Muscle layer of duodenum (tissue), 2 donors: ENCODE data around the gene MPHOSPH9.
"Not testable (repeated sequence)": the region's sequence is repeated elsewhere in the genome, so short reads cannot be mapped to it uniquely, and the experiment has no call there.

Experiments used
- H3K27ac ChIP-seq: one replicate; pipeline ENCODE4 v1.7.0; 2013; ENCODE audit warnings: mild to moderate bottlenecking, low read length
- H3K27me3 ChIP-seq: one replicate; pipeline ENCODE4 v1.7.0; 2013; ENCODE audit warnings: low read depth, mild to moderate bottlenecking, control low read depth, low read length
- H3K36me3 ChIP-seq, 2 donors: one replicate each; pipeline ENCODE4 v1.7.0; 2013; ENCODE audit warnings: low read length in 2 of 2, control low read depth in 1 of 2, mild to moderate bottlenecking in 1 of 2; ENCODE audit not compliant: insufficient read depth in 2 of 2, control insufficient read depth in 1 of 2
- H3K4me1 ChIP-seq, 2 donors: one replicate each; pipeline ENCODE4 v1.7.0; 2013; ENCODE audit warnings: low read length in 2 of 2, mild to moderate bottlenecking in 2 of 2, control low read depth in 1 of 2, moderate library complexity in 1 of 2; ENCODE audit not compliant: insufficient read depth in 2 of 2, control insufficient read depth in 1 of 2
- H3K4me3 ChIP-seq, 2 donors: one replicate each; pipeline ENCODE4 v1.7.0; 2013; ENCODE audit warnings: low read length in 2 of 2, low read depth in 1 of 2, mild to moderate bottlenecking in 1 of 2
- H3K9me3 ChIP-seq, 2 donors: one replicate each; pipeline ENCODE4 v1.7.0; 2013; ENCODE audit warnings: low read length in 2 of 2, control low read depth in 1 of 2, mild to moderate bottlenecking in 1 of 2; ENCODE audit not compliant: control insufficient read depth in 1 of 2
- donor health status: healthy.

Gene MPHOSPH9

DNA sequence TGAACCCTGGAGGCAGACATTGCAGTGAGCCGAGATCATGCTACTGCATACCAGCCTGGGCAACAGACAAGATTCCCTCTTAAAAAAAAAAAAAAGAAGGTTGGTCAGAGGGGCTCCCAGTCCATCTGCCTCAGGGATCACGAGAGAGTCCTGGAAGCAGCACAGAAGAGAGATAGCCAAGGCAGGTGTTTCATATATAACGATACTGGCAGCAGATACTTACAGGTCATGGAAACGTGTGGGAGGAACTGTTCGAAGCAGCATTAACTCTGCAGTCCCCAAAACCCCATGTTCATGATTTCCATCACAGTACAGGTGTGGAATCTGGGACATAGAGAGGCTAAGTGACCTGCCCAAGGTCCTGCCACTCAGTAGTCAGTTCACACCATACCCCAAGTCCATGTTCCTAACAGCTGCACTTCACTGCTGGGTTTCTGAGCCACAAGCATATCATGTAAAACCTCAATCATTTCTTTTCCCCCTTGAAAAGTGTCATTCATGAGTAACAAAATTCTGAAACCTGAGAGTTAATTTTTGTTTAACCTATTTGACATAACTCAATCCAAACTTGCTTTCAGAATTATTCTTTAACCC, 22.0 kb upstream of the MPHOSPH9 start:
- Histone ChIP-seq H3K4me1 (peaks cover 0 to 12% of the 10 kb centered on the region in 2 donors), H3K36me3 (peaks cover 27 to 56% of the 10 kb centered on the region in 2 donors), H3K27me3 (no peaks in the 10 kb centered on the region), H3K4me3 (no peak overlapping the region), H3K9me3 (no peaks in the 10 kb centered on the region), H3K27ac (no peak overlapping the region)

DNA sequence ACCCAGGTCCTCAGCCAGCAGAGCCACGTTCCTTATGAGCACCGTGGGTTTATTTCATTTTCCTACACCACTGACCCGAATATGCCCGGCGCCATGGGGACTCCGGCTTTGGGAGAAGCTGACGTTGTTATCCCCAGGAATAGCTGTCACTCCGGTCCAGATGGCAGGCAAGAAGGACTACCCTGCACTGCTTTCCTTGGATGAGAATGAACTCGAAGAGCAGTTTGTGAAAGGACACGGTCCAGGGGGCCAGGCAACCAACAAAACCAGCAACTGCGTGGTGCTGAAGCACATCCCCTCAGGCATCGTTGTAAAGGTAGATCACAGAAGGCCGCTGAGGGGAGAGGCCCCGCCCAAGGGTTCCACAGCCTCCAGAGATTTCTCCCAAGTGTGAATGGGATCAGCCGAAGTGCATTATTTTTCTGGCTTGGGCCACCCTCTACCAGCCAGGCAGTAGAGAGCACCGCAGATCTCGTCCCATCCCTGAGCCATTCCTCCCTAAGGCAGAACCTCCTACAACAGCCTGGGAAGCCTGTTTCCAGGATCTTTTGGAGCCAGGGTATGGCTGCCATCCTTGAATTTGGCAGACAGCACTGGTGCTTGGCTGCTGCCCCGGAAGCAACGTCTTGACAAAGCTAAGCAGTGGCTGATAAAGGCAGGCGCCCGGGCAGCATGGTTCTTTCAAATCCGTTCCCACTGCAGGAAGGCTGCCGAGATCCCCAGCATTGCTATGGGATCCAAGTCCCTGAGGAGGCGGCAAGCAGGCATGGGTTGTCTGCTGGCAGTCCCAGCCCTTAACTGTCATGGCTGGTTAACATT, 20.9 kb upstream of the MPHOSPH9 start:
- no peaks in the 10 kb centered on the region for H3K9me3 ChIP-seq
- H3K4me3 ChIP-seq, result no peak overlapping the region
- peaks cover 0 to 12% of the 10 kb centered on the region in 2 donors for H3K4me1 ChIP-seq
- peaks cover 21 to 45% of the 10 kb centered on the region in 2 donors for H3K36me3 ChIP-seq
- H3K27ac ChIP-seq, result no peak overlapping the region
- no peaks in the 10 kb centered on the region for H3K27me3 ChIP-seq

DNA sequence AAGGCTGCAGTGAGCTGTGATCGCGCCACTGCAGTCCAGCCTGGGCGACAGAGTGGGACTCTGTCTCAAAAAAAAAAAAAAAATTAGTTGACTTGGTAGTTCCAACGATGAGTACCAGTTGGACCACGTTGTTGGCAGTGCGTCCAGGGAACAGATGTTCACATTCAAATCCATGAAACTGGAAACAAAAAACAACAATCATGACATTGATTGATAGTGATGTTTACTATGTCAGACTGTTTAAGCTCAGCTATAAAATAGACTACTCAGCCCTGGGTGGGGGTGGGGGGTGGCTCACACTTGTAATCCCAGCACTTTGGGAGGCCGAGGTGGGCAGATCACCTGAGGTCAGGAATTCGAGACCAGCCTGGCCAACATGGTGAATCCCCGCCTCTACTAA, 19.4 kb upstream of the MPHOSPH9 start:
- H3K27ac ChIP-seq, H3K4me3 ChIP-seq, H3K9me3 ChIP-seq, H3K27me3 ChIP-seq: not testable (repeated sequence)
- Histone ChIP-seq H3K4me1 (peaks cover 0 to 12% of the 10 kb centered on the region in 2 donors), H3K36me3 (peaks cover 14 to 35% of the 10 kb centered on the region in 2 donors)

DNA sequence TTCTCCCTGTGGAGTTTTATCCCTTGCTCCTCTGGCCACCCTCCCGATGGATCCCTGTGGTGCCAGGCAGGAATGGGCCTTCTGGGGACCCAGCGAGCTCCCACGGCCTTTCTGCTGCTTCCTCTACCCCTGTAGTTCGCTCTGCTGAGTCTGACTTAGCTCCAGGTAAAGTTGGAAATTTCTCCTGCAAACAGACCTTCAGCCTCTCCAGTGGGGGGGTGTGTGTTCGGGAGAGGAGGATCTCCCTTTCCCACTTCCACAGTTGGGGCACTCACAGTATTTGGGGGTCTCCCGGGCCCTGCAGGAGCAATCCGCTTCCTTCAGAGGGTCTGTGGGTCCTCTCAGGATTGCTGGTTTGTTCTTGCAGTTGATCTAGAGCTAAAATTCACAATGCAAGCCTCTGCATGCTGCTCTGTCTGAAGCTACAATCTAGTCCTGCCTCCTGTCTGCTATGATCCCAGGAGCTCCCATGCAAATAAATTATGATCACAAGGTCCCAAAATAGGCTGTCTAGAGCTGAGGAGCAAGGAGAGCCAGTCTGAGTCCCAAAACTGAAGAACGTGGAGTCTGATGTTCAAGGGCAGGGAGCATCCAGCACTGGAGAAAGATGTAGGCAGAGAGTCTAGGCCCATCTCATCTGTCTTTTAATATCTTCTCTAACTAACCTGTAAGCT, 18.6 kb upstream of the MPHOSPH9 start:
- no peaks in the 10 kb centered on the region for H3K27me3 ChIP-seq
- peaks cover 0 to 12% of the 10 kb centered on the region in 2 donors for H3K4me1 ChIP-seq
- peaks cover 10 to 28% of the 10 kb centered on the region in 2 donors for H3K36me3 ChIP-seq
- no peak overlapping the region for H3K27ac ChIP-seq
- no peak overlapping the region for H3K4me3 ChIP-seq
- no peaks in the 10 kb centered on the region for H3K9me3 ChIP-seq

DNA sequence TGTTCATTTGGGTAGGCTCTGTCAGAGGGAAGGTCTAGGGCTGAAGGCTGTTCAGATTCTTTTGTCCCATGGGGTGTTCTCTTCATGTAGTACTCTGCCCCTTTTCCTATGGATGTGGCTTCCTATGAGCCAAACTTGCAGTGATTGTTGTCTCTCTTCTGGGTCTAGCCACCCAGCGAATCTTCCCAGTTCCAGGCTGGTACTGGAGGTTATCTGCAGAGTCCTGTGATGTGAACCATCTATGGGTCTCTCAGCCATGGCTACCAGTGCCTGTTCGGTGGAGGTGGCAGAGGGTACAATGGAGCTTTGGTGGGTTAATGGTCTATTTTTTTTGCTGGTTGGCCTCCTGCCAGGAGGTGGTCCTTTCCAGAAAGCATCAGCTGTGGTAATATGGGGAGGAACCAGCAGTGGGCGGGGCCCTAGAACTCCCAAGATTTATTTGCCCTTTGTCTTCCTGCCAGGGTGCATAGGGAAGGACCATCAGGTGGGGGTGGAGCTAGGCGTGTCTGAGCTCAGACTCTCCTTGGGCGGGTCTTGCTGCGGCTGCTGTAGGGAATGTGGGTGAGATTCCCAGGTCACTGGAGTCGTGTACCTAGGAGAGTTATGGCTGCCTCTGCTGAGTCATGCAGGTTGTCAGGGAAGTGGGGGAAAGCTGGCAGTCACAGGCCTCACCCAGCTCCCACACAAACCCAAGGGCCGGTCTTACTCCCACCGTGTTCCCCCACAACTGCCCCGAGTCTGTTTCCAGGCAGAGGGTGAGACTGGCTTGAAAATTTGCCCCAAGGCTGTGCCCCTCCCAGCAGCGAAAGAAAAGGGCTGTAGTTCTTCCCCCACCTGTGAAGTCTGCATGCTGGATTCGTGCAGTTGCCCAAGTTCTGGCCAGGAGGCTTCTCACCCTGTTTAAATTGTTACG, 17.8 kb upstream of the MPHOSPH9 start:
- Histone ChIP-seq H3K4me3 (no peak overlapping the region), H3K27me3 (no peaks in the 10 kb centered on the region), H3K9me3 (no peaks in the 10 kb centered on the region), H3K27ac (no peak overlapping the region), H3K4me1 (peaks cover 0 to 12% of the 10 kb centered on the region in 2 donors), H3K36me3 (peaks cover 6 to 20% of the 10 kb centered on the region in 2 donors)

DNA sequence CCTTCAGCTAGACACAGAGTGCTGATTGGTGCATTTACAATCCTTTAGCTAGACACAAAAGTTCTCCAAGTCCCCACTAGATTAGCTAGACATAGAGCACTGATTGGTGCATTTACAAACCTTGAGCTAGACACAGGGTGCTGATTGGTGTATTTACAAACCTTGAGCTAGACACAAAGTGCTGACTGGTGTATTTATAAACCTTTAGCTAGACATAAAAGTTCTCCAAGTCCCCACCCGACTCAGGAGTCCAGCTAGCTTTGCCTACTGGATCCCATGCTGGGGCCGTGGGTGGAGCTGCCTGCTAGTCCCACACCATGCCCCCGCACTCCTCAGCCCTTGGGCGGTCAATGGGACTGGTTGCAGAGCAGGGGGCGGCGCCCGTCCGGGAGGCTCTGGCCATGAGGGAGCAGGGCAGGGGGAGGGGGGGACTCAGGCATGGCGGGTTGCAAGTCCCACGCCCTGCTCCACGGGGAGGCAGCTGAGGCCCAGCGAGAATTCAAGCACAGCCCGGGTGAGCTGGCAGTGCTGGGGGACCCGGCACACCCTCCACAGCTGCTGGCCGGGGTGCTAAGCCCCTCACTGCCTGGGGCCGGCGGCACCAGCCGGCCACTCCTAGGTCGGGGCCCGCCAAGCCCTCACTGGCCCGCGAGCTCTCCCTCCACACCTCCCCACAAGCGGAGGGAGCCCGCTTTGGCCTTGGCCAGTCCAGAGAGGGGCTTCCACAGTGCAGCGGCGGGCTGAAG, 16.2 kb upstream of the MPHOSPH9 start:
- H3K27ac ChIP-seq, H3K9me3 ChIP-seq, H3K4me3 ChIP-seq, H3K27me3 ChIP-seq, H3K36me3 ChIP-seq: not testable (repeated sequence)
- peaks cover 0 to 12% of the 10 kb centered on the region in 2 donors for H3K4me1 ChIP-seq

DNA sequence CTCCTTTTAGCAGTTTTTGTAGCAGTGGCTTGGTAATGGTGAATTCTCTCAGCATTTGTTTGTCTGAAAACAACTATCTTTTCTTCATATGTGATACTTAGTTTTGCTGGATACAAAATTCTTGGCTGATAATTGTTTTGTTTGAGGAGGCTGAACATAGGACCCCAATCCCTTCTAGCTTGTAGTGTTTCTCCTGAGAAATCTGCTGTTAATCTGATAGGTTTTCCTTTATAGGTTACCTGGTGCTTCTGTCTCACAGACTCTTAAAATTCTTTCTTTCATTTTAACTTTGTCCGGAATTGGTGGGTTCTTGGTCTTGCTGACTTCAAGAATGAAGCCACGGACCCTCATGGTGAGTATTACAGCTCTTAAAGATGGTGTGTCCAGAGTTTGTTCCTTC, 15.2 kb upstream of the MPHOSPH9 start:
- not testable (repeated sequence) for H3K27ac ChIP-seq, H3K27me3 ChIP-seq, H3K36me3 ChIP-seq, H3K9me3 ChIP-seq, H3K4me3 ChIP-seq
- H3K4me1 ChIP-seq, result peaks cover 0 to 12% of the 10 kb centered on the region in 2 donors

DNA sequence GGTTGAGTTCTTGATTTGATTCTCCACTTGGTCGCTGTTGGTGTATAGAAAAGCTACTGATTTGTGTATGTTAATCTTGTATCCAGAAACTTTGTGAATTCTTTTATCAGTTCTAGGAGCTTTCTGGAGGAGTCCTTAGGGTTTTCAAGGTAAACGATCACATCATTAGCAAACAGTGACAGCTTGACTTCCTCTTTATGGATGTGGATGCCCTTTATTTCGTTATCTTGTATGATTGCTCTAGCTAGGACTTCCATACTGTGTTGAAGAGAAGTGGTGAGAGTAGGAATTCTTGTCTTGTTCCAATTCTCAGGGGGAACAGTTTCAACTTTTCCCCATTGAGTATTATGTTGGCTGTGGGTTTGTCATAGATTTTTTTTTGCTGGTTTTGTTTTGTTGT, 12.7 kb upstream of the MPHOSPH9 start:
- Histone ChIP-seq H3K27me3 (no peaks in the 10 kb centered on the region), H3K27ac (no peak overlapping the region), H3K4me1 (peaks cover 0 to 11% of the 10 kb centered on the region in 2 donors), H3K36me3 (no peaks in the 10 kb centered on the region), H3K4me3 (no peak overlapping the region), H3K9me3 (no peaks in the 10 kb centered on the region)

DNA sequence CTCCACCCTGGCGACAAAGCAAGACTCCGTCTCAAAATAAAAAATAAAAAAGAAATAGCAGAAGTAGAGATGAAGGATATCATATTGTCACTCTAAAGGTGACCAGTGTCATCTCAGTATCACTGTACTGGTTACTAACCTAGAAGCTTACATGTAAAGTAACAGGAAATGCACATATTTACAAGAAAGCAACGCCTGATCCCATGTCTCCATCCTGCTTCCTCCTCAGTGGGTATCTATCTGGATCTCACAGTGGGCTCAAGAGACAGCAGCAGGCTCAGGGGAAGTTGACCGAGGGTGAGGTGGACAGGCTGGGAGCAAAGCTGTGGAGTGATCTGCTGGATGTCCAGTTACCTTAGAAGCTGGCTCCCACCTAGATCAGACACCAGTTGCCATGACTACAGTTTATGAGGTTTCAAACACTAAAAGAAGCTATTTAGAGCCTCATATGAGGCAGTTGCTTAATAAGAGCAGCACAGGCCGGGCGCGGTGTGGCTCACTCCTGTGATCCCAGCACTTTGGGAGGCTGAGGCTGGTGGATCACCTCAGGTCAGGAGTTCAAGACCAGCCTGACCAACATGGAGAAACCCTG, 10.8 kb upstream of the MPHOSPH9 start:
- Histone ChIP-seq H3K27me3 (no peaks in the 10 kb centered on the region), H3K9me3 (no peaks in the 10 kb centered on the region), H3K4me1 (peaks cover 0 to 8% of the 10 kb centered on the region in 2 donors), H3K4me3 (no peak overlapping the region), H3K27ac (no peak overlapping the region), H3K36me3 (no peaks in the 10 kb centered on the region)
